ENCODE results near the gene CAPN9.

Gene CAPN9

GRCh38 chr1:230800891-230801840 lies 54.0 kb downstream of the CAPN9 start:
- DNase-seq, result no peak

- DNase-seq, result no peak
Observed at GRCh38 chr1:230804396-230804795, 57.2 kb downstream of the CAPN9 start.

- no peak for DNase-seq
Observed at GRCh38 chr1:230806552-230806951, 59.4 kb downstream of the CAPN9 start.

DNA sequence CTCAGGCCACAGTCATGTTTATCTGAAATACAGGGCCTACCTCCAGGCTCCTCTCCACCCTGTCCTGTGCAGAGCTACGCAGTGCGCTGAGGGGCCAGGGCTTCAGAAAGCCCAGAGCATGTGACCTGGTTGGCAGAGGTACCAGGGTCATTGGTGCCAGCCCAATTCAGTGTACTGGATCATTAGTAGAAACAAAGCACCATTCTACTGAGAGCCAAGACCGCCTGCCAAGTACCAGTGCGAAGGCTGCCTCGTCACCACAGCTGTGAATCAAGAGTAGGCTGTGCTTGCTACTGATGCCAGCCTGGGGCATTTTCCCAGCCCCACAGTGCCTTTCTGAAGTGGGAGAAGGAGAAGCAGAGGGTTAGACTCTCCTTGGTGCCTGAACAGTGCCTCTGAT lies 59.8 kb downstream of the CAPN9 start:
- DNase-seq, result no peak

DNA sequence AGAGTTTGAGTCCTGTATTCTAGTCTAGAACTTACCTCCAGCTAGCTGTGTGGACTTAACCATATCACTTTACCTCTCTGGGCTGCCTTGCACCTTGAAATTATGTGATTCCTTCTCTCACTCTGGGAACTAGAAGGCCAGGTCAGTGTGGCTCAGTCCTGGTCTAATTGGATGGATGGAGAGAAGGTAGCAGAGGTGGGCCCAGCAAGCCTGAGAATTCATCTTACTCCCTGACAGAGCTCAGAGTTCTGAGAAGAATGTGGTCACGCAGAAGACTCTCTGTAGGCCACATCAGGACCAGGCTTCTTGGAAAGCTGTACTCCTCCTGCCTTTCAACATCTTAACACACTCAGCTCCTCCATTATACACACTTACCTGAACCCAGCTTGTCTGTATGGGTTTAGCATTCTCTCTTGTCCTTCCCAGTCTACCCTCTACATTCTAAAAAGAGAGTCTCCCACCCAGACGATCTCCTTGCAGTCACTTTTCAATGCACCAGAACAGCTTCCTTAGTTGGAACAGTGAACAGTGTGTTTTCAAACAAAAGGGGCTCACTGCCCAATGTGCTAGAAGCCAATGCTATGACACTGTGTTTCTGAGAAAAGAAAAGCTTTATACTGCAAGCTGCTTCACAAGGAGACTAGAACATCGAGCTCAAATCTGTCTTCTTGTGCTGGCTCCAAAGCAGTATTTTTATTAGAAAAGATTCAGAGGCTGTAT lies 60.5 kb downstream of the CAPN9 start:
- DNase-seq, result no peak

DNA sequence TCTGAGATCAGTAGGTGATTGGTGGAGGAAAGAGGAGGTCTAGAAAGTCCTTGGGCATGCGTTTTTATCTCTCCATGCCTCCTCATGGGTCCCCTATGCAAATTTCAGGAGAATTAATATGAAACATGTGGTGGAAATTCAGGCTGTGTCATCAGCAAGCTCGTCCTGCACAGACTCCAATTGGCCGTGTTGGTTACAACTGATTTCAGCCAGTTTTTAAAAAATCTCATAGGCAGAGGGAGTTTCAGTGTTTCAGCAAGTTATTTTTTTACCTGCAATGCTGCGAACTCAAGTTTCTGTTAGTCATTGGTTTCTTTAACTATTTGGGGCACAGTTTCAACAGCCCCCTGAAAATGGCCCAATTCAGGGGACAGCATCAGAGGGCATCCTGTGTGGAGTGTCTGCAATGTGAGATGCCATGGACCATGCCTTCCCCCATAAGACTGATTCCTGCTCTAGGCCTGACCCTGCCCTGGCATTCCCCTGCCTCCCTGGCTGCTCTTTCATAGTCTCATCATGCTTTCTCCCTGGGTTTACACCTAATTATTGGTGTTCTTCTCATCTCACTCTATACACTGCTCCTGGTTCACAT lies 61.2 kb downstream of the CAPN9 start:
- DNase-seq, result no peak

DNA sequence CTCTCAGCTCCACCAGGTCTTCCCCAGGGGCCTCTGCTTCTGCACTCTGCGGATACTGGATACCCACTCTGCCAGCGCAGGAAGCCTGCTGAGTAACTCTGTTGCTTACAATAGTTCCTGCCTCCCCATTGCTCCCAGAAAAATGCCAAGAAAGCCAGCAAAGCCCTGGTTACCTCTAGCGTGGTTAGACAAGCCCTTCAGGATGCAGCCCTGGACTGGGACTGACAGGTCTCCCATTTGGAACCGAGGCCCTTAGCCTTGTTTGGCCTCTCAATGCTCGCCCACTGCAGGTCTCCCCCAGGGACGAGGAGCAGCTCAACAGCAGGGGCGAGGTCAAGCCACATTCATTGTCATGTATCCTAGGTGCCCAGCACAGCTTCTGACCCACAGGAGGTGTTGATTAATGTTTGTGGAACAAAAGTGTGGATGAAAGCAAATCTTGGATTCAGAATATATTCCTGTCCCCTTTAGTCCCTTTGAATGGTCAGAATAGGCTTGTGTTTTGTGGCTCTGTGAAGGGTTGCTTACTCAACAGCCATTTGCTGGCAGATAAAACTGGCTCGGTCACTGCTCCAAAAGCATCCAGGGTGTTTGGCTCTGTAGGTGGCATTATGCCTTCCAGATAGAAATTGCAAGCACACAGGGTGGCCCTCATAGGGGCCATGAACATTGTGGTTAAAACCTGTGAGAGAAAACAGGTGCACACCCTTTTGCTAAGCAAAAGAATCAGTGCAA lies 62.2 kb downstream of the CAPN9 start:
- no peak for DNase-seq

GRCh38 chr1:230812568-230812967 lies 65.4 kb downstream of the CAPN9 start:
- DNase-seq, result no peak

DNA sequence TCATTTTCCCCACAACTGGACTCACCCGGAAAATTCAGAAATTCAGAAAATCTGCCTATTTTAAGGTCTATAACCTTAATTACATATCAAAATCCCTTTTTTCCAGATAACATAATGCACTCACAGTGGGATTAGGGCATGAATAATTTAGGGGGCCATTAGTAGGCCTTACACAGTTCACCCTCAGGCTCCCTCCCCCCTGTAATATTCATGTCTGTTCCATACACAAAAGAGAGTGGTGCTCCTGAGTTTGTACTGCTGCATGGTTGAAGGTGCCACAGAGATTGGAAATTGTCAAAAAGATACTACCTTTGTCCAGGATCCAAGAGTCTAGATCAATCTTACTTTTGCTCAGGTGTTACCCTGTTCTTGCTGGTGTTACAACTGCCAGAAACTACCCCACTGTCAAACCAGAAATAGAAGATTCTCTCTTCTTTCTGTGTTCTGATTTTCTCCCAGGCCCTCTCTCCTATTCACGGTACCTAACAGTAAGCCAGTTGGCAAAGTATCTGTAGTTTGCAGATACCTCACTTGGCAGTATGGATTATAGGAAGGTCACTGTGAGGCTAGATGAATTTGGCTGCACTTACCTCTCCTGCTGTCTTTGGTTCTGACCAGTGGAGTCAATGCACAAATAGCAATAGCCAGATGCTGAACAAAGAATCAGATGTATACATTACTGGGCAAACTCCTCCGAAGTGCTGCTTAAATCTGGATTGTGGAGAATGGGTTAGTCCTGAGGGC lies 67.9 kb downstream of the CAPN9 start:
- DNase-seq, result no peak

GRCh38 chr1:230816018-230816417 lies 68.8 kb downstream of the CAPN9 start:
- DNase-seq, result no peak

DNA sequence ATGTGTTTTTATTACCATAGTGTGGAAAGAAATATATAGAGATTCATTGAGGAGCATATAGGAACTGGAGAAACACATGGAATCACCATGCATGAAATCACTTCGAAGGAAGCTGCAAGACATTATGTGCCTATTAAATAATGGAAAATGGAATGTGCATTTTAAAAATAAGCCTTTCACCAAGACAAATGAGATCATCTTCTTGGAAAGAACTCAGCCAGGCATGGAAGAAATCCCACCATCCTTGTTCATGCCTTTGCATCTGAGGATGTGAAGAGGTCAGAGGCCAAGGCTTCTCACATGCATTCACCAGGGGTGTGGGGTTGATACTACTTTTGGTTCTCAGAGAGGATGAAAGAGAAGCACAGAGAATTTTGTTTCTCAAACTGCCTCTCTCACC lies 71.2 kb downstream of the CAPN9 start:
- no peak for DNase-seq

GRCh38 chr1:230818901-230819300 lies 71.7 kb downstream of the CAPN9 start:
- DNase-seq, result no peak

- no peak for DNase-seq
Observed at GRCh38 chr1:230819976-230820375, 72.8 kb downstream of the CAPN9 start.

DNA sequence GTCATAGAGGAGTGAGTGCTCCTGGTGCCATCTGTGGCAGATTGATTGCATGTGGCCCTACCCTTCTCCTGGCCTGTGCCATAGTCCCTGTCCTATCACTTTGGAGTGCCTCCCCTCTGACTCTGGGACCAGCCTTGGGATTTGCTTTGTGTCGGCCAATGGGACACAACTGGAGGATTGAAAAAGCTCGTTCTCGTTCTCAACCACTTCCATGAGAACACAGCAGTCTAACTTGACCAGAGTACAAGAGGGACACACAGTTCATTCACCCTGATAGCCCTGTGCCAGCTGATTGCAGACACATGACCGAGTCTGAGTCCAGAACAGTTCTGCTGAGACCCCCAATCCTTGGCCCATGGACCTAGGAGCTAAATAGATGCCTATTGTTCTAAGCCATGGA lies 73.4 kb downstream of the CAPN9 start:
- DNase-seq, result no peak

DNA sequence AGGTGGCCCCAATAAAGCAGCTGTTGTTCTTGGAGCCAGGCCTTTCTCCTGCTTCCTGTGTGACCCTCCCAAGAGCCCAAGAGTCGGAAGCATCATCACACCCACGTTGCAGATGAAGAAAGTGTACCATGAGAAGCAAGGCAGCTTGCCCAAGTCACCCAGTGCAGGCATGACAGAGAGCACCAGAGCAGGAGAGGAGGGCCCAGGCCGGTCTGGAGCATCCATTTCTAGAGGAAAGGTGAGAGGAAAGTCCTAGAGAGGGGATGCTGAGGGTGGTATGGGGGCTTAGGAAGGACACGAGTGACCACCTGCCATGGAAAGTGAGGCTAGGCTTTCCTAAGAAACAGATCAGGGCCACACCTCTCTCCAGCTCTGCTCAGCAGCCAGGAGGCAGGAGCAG lies 74.2 kb downstream of the CAPN9 start:
- DNase-seq, result no peak

GRCh38 chr1:230822092-230822581 lies 74.9 kb downstream of the CAPN9 start:
- no peak for DNase-seq

DNA sequence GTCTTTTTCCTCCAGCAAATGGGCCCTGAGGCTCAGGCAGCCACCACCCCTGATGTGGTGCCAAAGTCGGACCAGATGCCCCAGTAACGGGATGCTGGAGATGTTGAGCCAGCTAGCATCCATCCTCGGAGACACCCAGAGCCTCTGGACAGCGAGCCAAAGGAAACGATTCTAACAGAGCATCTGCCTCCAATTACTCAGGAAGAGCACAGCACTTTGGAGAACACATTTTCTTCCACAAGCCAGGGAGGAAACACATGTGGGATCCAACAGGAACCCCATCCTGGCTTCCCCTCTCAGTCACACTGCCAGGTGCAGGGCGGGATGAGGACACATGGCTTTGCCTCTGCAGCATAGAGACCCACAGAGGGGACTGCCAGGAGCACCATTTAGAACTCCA lies 76.2 kb downstream of the CAPN9 start:
- no peak for DNase-seq

DNA sequence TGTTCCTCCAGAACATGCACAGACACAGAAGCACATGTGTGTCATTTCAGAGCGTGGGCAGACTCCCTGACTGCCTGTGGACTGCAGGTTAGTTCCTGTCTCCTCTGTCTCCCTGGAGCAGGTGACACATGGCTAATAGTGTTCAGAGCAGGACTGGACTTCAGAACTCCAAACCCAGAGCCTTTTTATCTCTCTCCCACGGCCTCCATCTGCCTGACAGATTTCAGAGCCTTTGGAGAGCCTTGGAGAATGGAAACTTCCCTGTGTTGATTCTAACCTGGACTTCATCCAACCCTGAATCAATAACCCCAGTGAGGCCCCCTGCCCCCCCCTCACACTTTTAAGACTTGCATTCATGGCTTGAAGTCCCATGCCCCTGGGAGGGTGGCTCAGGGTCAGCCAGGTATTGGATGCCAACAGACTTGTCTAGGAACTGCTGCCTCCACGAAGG lies 76.8 kb downstream of the CAPN9 start:
- DNase-seq, result no peak

DNA sequence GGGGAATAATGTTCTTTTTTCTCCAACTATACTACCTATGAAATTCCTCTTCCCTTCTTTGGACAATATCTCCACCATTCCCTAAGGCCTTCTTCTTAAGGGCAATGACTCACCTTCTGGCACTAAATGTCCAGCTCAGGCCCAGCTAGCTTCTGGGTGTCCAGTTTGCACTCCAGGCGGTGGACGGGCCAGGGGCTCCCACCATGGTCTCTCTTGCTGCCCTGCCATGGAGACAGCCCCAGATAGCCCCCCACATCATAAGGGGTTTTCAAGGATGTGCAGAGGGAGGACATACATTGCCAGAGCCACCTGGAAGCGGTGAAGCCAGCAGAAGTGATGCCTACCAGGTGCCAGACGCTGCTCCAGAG lies 77.3 kb downstream of the CAPN9 start:
- DNase-seq, result no peak

DNA sequence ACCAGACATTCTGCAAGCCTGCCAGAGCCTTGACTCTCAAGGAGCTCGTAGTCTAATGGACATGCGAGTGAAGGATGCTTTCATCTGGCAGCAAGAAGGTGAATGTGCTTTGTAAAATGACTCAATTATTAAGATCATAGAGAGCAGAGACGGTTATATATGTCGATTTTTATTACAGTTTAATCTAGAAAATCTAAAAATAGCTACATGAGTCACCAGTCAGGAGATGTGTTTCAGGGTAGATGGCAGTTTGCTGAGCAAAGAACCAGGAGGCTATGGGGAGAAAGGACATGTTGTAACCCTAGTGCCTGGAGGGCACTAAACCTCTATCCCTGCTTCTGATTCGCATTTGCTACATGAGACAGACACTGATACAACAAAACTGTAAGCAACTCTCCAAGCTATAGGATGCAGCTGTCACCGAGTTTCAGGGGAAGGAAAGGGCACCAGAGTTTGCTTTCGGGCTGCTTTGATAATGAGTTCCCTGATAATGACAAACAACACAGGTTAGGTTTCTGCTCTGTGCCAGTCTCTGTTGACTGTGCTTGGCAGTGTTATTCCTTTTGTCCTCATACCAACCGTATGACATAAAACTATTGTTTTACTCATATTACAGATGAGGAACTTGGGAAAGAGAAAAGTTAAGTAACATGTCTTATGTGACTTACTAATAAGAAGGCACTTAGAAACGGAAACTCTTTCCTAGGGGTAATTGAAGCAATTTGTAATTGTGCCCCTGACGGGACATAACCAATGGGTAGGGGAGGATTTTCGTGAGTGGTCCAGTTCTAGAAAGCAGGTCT lies 77.9 kb downstream of the CAPN9 start:
- DNase-seq, result no peak

DNA sequence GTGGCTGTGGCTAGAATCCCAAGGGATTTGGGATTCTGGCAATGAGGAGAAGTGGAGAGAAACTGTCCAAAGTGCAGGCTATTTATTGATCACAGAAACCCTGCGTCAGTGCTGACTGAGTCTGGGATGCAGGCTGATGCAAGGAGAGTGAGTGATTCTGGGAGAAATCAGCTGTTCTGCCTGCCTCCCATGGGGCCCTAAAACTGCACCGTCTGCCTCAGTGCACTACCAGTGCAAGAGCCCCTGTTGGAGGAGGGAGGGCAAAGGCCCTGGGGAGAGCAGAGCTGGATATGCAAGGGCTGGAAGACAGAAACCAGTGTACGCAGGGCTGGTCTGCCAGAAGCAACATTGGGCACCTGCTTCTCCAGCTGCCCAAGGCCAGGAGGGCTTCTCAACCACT lies 78.6 kb downstream of the CAPN9 start:
- no peak for DNase-seq
